Right lung (tissue), 5 donors: Measurements from ENCODE around the gene LRP1. TPM values are rescaled to one million over a fixed set of nuclear protein-coding genes. Genes with fewer than 3 reads are reported as not detected.
"Not testable (repeated sequence)": the region's sequence is repeated elsewhere in the genome, so short reads cannot be mapped to it uniquely, and the experiment has no call there.

Experiments used
- DNase-seq, 2 donors: peaks; one replicate each; pipeline ENCODE4 v3.0.0-alpha.2; 2013
- polyA plus RNA-seq, 5 donors: library from polyadenylated mRNA; unstranded; fragments of 120-200 nt; gene quantifications; one replicate each; pipeline versions ENCODE4 v1.2.1 to v1.2.3, GENCODE V29; 2013; ENCODE audit warnings: inconsistent platforms in 1 of 5, low replicate concordance in 1 of 5; ENCODE audit not compliant: insufficient read length in 5 of 5, insufficient read depth in 1 of 5

Gene LRP1
- polyA plus RNA-seq, 5 donors = 83.7 to 168 (median 101) TPM

- peak in 1 of 2 donors; percentile 55 for DNase-seq
Measured at GRCh38 chr12:57110104-57111030, 17.9 kb upstream of the LRP1 start.

DNA sequence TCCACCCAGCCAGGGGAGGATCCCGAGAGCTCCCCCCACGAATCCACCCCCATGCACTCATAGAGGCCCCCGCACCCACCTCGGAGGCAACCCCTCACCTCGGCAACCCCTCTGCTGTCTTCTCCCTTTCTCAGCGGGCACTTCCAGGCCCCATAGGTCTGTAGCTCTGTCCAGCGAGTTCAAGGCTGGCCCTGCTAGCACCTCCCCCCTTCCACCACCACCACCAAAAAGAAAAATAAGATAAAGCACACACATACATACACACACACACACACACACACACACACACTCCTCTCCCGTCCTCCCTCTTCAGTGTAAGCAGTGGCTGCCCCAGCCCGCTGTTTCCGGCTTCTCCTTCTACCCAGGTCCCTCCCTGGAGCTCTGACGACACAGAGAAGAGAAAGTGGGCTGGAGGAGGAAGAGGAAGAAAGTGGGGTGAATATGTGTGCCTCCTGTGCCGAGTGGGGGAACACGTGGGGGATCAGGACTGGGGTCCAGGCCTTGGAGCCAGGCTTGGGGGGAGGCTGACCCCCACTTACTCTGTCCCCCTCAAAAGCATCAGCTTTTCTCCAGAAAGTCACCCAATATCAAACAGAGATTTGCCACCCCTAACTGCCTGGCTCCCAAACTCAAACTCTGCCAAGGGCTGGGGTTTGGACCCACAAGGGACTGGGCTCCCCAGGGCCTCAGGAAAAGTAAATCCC lies 17.1 kb upstream of the LRP1 start, which contains the start of gene STAT6:
Gene STAT6 (minus strand): TSS at position 332 of the 704 bp plus-strand sequence. CDS start 3,084 bp downstream, outside the sequence.
- peak; percentile 81 to 85 for DNase-seq

GRCh38 chr12:57112492-57113294 lies 15.6 kb upstream of the LRP1 start:
- DNase-seq = no peak

- DNase-seq = no peak
Measured at GRCh38 chr12:57116580-57117281, 11.6 kb upstream of the LRP1 start.

DNA sequence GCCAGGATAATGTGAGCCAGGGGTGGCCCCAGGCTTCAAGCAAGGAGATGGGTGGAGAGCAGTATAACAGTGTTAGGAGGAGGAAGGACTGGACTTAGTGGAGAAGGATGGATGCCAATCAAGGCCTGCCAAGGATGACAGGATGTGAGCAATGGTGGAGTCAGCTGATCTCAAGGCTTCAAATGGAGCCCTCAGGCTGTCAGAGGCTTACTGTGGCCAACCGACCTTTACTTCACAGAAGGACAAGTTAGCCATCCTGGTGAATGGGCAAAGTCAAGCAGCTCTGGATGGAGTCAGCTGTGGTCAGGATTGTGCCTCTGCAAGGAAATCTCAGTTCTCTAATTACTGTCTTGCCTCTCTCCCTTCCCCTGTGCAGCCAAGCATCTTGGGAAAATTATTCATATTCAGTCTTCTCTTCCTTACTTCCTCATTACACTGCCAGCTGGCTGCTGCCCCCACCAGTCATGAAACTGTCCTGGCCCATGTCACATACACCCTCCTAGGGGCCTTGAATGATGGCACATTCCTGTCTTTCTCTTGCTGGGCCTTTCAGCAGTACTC lies 9.5 kb upstream of the LRP1 start:
- DNase-seq = no peak

- no peak for DNase-seq
Measured at GRCh38 chr12:57119294-57120085, 8.8 kb upstream of the LRP1 start.

GRCh38 chr12:57120718-57121117 lies 7.6 kb upstream of the LRP1 start:
- not testable (repeated sequence) for DNase-seq

- DNase-seq = no peak
Measured at GRCh38 chr12:57123813-57124212, 4.5 kb upstream of the LRP1 start.

- DNase-seq = peak in 1 of 2 donors; percentile 75
Measured at GRCh38 chr12:57124261-57124877, 3.9 kb upstream of the LRP1 start.

DNA sequence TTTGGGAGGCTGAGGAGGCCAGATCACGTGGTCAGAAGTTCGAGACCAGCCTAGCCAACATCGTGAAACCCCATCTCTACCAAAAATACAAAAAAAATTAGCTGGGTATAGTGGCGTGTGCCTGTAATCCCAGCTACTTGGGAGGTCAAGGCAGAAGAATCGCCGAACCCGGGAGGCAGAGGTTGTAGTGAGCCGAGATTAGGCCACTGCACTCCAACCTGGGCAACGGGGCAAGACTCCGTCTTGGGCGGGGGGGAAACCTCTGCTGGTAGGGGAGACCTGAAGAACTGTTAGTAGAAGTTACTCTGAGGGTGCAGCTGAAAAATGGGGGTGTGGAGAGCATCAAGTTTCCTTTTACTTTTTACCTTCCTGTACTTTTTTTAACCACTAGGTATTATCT lies 2.2 kb upstream of the LRP1 start:
- DNase-seq = no peak

- DNase-seq = no peak
Measured at GRCh38 chr12:57126561-57126960, 1.7 kb upstream of the LRP1 start.

DNA sequence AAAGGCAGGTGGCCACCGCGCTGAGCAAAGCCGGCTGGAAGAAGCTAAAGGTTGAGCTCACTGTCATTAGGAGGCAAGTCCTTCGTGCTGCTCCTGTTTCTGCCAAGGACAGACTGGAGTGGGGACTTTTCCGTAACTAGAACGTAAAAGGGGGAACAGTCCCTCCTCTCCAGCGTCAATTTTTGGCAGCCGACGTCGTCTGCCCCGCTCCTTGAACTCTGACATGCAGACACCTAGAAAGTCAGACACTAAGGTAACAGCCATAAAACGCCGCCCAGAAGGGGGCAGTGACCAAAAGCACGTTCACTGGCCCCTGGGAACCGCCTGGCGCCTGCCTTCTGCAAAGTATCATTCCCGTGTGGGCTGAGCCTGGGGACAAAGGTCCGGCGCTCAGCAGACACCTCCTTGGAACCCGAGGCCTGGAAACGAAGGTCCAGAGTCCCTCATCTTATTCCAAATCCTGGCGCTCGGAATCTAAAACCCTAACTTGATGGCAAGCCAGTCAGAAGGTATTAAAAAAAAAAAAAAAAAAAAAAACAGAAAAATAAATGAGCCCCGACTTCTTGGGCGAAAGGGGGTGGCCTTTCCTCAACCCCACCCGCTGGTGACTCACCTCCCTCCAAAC lies 1.1 kb upstream of the LRP1 start:
- DNase-seq = no peak

DNA sequence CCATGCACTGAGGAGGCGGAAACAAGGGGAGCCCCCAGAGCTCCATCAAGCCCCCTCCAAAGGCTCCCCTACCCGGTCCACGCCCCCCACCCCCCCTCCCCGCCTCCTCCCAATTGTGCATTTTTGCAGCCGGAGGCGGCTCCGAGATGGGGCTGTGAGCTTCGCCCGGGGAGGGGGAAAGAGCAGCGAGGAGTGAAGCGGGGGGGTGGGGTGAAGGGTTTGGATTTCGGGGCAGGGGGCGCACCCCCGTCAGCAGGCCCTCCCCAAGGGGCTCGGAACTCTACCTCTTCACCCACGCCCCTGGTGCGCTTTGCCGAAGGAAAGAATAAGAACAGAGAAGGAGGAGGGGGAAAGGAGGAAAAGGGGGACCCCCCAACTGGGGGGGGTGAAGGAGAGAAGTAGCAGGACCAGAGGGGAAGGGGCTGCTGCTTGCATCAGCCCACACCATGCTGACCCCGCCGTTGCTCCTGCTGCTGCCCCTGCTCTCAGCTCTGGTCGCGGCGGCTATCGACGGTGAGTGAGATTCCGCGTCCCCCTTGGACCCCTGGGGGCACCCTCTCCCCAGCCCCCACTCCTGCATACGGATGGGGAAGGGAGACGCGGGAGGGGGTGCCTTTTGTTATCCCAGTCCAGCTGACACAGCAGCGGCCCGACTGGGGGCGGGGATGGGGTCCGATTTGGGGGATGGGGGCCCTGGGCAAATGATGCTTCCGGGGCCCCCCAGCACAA lies 400 bp downstream of the LRP1 start:
- no peak for DNase-seq

GRCh38 chr12:57129321-57129842 lies 1.1 kb downstream of the LRP1 start:
- no peak for DNase-seq

DNA sequence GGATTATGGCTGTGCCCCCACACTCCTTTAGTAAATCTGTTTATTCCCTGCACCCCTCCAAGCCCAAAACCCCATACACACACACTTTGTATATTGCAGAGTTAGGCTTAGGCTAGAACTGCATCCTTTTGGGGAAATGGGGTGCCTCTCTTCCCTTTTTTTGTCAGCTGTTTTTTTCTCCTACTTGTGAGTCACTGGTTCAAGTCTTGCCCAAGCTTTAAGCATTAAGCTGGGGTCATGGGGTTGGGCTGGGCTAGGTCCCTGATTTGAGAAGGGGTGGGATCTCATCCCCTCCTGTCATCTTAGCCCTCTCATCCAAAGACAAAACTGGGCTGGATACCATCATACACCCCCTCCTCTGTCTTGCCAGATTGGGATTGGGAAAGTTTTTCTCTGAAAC lies 1.6 kb downstream of the LRP1 start:
- no peak for DNase-seq

DNA sequence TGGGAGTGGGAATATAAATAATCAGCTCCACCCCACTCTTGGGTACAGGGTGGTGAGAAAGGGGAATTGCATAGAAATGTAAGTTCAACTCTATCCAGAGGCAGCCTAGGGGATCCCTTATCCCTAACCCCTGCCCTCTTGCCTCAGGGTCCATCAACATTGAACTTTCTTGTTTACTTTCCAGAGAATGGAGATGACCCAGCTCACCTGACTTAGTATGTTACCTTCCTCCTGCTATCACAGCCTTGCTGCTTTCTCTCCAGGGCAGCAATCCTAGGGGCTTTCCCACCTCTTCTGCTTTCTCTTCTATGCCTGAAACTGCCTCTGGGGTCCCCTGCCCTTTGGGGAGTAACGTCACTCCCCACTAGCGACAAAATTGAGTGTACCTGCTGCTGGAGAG lies 2.7 kb downstream of the LRP1 start:
- no peak for DNase-seq

DNA sequence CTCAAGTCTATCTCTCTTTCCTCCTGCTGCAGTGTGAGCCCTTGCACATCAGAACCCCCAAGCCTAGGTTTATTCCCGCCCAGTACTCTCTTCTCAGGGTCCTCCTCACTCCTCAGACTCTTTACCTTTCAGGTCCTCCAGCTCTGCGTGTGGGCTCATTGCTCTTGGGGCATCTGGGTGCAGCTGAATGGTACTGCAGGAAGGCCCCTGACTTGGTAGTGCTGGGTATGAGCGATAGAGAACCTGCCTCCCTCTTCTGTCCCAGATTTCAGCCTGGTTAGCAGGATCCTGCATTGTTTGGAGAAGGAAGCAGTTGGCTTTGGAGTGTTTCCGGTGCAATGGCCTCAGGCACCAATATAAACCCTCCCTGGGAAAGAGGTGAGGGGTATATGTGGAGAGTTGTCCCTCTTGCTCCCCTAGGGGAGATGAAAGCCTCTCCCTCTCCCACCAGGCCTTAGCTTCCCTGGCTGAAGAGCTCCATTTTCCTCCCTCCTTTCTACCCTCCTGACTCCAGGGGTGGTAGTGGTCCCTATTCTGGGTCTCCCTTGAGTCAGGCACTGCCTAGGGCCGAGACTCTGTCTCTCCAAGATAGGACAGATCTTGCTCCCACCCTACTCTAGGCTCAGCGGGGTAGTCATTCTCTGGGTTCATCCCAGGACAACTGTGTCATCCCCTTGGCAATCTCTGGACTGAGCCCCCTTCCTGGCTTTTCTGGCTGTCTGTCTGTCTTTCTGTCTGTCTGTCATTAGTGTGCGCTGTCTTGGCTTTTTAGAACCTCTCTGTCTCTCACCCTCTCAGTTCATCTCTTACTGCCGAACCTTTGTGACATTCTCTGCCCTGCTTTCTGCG lies 3.8 kb downstream of the LRP1 start:
- no peak for DNase-seq
